ENCODE data around the gene S1PR1. TPM values are rescaled to one million over a fixed set of nuclear protein-coding genes. Genes with fewer than 3 reads are reported as not detected.
"Not testable (repeated sequence)": the region's sequence is repeated elsewhere in the genome, so short reads cannot be mapped to it uniquely, and the experiment has no call there.

S1PR1 gene
- total RNA-seq, 1 experiment from 2014 or later: 0.86 TPM

DNA sequence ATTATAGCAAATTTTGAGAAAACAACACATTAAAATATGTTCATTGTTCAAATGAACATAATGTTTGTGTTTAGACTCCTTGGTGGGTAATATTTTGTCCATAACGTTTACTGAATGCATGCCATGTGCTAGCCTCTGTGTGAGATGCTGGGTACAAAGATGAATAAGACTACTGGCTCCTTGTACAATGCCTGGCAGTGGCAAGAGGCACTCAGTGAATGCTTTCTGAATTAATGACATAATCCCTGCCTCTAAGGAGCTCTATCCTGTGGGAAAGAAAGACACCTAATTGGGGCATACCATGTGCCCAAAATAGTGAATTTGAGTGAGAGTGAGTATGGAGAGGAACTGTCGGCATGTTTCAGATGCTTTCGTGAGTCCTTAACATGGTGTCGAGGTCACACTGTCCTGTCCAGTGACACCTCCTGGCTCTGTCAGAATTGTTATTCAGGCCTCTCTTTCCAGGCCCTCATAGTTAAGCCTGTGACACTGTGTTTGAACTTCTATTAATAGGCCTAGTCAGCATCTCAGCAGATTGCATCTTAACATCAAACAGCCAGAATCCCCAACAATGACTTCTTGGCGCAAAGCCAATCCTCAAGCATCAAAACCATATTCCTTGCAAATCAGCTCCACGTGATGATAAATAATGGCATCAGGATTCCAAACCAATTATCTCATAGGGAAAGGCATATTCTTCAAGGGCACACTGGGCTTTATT lies 32.8 kb upstream of the S1PR1 start:
- intact Hi-C loops (cut with micrococcal nuclease): no loop called here
- no peak for DNase-seq (ENCODE audit: unreplicated experiment)
- TF ChIP-seq, protein P1, sequence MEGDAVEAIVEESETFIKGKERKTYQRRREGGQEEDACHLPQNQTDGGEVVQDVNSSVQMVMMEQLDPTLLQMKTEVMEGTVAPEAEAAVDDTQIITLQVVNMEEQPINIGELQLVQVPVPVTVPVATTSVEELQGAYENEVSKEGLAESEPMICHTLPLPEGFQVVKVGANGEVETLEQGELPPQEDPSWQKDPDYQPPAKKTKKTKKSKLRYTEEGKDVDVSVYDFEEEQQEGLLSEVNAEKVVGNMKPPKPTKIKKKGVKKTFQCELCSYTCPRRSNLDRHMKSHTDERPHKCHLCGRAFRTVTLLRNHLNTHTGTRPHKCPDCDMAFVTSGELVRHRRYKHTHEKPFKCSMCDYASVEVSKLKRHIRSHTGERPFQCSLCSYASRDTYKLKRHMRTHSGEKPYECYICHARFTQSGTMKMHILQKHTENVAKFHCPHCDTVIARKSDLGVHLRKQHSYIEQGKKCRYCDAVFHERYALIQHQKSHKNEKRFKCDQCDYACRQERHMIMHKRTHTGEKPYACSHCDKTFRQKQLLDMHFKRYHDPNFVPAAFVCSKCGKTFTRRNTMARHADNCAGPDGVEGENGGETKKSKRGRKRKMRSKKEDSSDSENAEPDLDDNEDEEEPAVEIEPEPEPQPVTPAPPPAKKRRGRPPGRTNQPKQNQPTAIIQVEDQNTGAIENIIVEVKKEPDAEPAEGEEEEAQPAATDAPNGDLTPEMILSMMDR (IDR thresholded peaks at IDR 0.05; ENCODE audit: unreplicated experiment): no peak
- H3K27me3 Mint-ChIP-seq (ENCODE audit: insufficient read depth, unreplicated experiment): no peaks in the 10 kb centered on the region
- POLR2A ChIA-PET: interaction anchor here (0.6 kb wide), 3 partner anchors 13 to 35 kb away, joined by 3 to 4 read pairs (median 3); no protein-coding TSS in a partner anchor
- H3K9me3 Mint-ChIP-seq (ENCODE audit: unreplicated experiment): no peaks in the 10 kb centered on the region
- no peak overlapping the region for H3K4me3 Mint-ChIP-seq (ENCODE audit: unreplicated experiment)
- H3K36me3 Mint-ChIP-seq (ENCODE audit: insufficient read depth, unreplicated experiment): no peaks in the 10 kb centered on the region
- CTCF ChIA-PET: interaction anchor here (0.9 to 1.1 kb wide), 2 partner anchors 8 to 106 kb away, joined by 3 to 4 read pairs; no protein-coding TSS in a partner anchor
- BruUV-seq (replicated peaks): no TSS peak
- no peak overlapping the region for H3K27ac Mint-ChIP-seq (ENCODE audit: low read depth, unreplicated experiment)
- H3K4me1 Mint-ChIP-seq (ENCODE audit: insufficient read depth, unreplicated experiment): peaks cover 6% of the 10 kb centered on the region

GRCh38 chr1:101205457-101205856 lies 31.4 kb upstream of the S1PR1 start:
- Mint-ChIP-seq H3K9me3 (ENCODE audit: unreplicated experiment) (no peaks in the 10 kb centered on the region), H3K27me3 (ENCODE audit: insufficient read depth, unreplicated experiment) (no peaks in the 10 kb centered on the region), H3K36me3 (ENCODE audit: insufficient read depth, unreplicated experiment) (no peaks in the 10 kb centered on the region), H3K27ac (ENCODE audit: low read depth, unreplicated experiment) (no peak overlapping the region), H3K4me3 (ENCODE audit: unreplicated experiment) (no peak overlapping the region), H3K4me1 (ENCODE audit: insufficient read depth, unreplicated experiment) (peaks cover 2% of the 10 kb centered on the region)
- TF ChIP-seq, protein P1 (IDR thresholded peaks at IDR 0.05; ENCODE audit: unreplicated experiment): no peak
- POLR2A ChIA-PET: no interaction called here
- CTCF ChIA-PET: interaction anchor here (0.5 to 1.1 kb wide), 2 partner anchors 10 to 152 kb away, joined by 3 to 4 read pairs; no protein-coding TSS in a partner anchor
- intact Hi-C loops (cut with micrococcal nuclease): no loop called here
- DNase-seq (ENCODE audit: unreplicated experiment): no peak
- no TSS peak for BruUV-seq (replicated peaks)

DNA sequence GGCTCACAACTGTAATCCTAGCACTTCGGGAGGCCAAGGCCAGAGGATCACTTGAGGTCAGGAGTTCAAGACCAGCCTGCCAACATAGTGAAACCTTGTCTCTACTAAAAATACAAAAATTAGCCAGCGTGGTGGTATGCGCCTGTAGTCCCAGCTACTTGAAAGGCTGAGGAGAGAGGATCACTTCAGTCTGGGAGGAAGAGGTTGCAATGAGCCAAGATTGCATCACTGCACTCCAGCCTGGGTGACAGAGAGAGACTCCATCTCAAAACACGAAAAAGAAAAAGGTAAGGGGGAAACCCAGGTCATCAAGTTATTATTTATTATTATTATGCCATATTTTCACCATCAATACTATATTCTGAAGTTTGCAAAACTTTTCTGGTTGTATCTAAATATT lies 30.7 kb upstream of the S1PR1 start:
- intact Hi-C loops (cut with micrococcal nuclease); CTCF ChIA-PET; DNase-seq (ENCODE audit: unreplicated experiment); H3K27ac Mint-ChIP-seq (ENCODE audit: low read depth, unreplicated experiment); H3K27me3 Mint-ChIP-seq (ENCODE audit: insufficient read depth, unreplicated experiment); BruUV-seq (replicated peaks); H3K4me3 Mint-ChIP-seq (ENCODE audit: unreplicated experiment); H3K36me3 Mint-ChIP-seq (ENCODE audit: insufficient read depth, unreplicated experiment); H3K9me3 Mint-ChIP-seq (ENCODE audit: unreplicated experiment); H3K4me1 Mint-ChIP-seq (ENCODE audit: insufficient read depth, unreplicated experiment); POLR2A ChIA-PET: not testable (repeated sequence)

- H3K4me3 Mint-ChIP-seq (ENCODE audit: unreplicated experiment); H3K36me3 Mint-ChIP-seq (ENCODE audit: insufficient read depth, unreplicated experiment); BruUV-seq (replicated peaks); H3K9me3 Mint-ChIP-seq (ENCODE audit: unreplicated experiment); H3K27me3 Mint-ChIP-seq (ENCODE audit: insufficient read depth, unreplicated experiment); DNase-seq (ENCODE audit: unreplicated experiment); intact Hi-C loops (cut with micrococcal nuclease); H3K4me1 Mint-ChIP-seq (ENCODE audit: insufficient read depth, unreplicated experiment); H3K27ac Mint-ChIP-seq (ENCODE audit: low read depth, unreplicated experiment): not testable (repeated sequence)
- POLR2A ChIA-PET: interaction anchor here (0.7 kb wide), 1 partner anchor 53 kb away, joined by 3 read pairs; no protein-coding TSS in a partner anchor
- CTCF ChIA-PET: interaction anchor here (0.7 kb wide), 1 partner anchor 59 kb away, joined by 3 read pairs; no protein-coding TSS in a partner anchor
Observed at GRCh38 chr1:101207271-101207670, 29.5 kb upstream of the S1PR1 start.

DNA sequence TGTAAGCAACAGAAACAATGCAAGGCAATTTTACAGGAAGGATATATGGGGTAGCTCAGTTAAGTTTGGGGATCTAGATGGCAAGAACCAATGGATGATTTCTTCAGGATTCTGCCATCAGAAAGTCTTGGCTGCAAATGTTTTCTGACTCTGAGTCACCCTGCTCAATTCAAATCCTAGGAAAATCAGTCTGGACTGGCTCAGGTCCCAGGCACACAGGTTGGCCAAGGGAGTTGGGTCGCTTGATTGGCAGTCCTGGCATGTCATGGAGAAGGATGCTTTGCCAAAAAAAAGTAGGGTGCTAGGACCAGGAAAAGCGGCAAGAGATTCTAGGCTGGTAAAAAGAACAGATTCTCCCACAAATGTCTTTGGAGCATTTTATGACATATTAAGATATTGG lies 28.9 kb upstream of the S1PR1 start:
- intact Hi-C loops (cut with micrococcal nuclease): no loop called here
- ChIA-PET POLR2A (interaction anchor here (0.7 kb wide), 1 partner anchor 53 kb away, joined by 3 read pairs; no protein-coding TSS in a partner anchor), CTCF (interaction anchor here (0.7 kb wide), 1 partner anchor 58 kb away, joined by 3 read pairs; no protein-coding TSS in a partner anchor)
- Mint-ChIP-seq H3K27ac (ENCODE audit: low read depth, unreplicated experiment) (no peak overlapping the region), H3K36me3 (ENCODE audit: insufficient read depth, unreplicated experiment) (no peaks in the 10 kb centered on the region), H3K4me1 (ENCODE audit: insufficient read depth, unreplicated experiment) (no peaks in the 10 kb centered on the region), H3K4me3 (ENCODE audit: unreplicated experiment) (no peak overlapping the region), H3K27me3 (ENCODE audit: insufficient read depth, unreplicated experiment) (no peaks in the 10 kb centered on the region), H3K9me3 (ENCODE audit: unreplicated experiment) (no peaks in the 10 kb centered on the region)
- peak; percentile 55 for DNase-seq (ENCODE audit: unreplicated experiment)
- TF ChIP-seq, protein P1 (IDR thresholded peaks at IDR 0.05; ENCODE audit: unreplicated experiment): no peak
- BruUV-seq (replicated peaks): no TSS peak

All from MCF 10A (cell line).